Measurements from ENCODE around the gene SNRPA1.

SNRPA1 gene

DNA sequence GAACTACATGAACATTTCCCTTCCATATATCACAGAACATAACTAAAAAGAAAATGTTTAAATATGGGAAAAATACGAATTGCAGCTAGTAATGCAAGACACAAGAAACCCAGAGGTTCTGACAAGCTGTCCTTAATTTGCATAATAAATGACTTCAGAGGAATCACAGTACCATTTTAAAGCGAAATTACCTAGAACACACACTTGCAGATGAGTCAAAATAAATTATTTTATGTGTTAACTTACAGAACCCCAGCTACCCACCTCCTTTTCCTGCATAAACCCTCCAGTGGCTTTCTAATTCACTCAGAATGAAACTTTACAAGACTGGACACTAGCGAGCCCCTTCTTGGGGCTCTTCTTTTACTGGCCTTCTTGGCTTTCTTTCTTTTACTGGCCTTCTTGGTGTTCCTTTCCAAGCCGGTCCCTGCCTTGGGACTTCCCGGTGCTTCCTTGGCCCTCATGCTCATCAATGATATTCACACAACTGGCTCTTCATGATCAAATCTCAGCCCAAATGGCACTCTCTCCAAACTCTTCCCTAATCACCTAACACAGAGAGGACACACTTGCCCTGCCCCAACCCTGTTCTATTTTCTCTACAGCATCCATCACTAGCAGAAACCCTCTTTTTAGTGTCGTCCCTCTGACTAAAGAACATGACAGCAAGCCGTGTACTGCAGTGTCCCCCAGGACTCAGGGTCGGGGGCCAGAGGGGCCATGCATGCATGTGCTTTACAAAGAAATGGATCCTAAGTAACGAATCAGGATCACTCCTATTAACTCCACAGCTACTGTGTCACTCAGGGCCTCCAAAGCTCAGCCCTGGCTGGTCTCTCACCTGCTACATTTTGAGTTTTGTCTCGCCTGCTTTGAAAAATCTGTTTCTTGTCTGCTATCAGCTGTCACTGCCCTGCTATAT lies 48.0 kb downstream of the SNRPA1 start:
- DNase-seq, result no peak
- Histone ChIP-seq H3K27me3 (no peaks in the 10 kb centered on the region), H3K9me3 (no peaks in the 10 kb centered on the region), H3K4me1 (peaks cover 5% of the 10 kb centered on the region), H3K4me3 (ENCODE audit: low read depth, low read length) (0 out of 2 replicates have a peak overlapping the region, but pooled peaks have one; percentile 5), H3K36me3 (peaks cover 41% of the 10 kb centered on the region)
- TF ChIP-seq, protein P1, sequence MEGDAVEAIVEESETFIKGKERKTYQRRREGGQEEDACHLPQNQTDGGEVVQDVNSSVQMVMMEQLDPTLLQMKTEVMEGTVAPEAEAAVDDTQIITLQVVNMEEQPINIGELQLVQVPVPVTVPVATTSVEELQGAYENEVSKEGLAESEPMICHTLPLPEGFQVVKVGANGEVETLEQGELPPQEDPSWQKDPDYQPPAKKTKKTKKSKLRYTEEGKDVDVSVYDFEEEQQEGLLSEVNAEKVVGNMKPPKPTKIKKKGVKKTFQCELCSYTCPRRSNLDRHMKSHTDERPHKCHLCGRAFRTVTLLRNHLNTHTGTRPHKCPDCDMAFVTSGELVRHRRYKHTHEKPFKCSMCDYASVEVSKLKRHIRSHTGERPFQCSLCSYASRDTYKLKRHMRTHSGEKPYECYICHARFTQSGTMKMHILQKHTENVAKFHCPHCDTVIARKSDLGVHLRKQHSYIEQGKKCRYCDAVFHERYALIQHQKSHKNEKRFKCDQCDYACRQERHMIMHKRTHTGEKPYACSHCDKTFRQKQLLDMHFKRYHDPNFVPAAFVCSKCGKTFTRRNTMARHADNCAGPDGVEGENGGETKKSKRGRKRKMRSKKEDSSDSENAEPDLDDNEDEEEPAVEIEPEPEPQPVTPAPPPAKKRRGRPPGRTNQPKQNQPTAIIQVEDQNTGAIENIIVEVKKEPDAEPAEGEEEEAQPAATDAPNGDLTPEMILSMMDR (IDR thresholded peaks at IDR 0.05; ENCODE audit: low read depth, low read length), result no peak

DNA sequence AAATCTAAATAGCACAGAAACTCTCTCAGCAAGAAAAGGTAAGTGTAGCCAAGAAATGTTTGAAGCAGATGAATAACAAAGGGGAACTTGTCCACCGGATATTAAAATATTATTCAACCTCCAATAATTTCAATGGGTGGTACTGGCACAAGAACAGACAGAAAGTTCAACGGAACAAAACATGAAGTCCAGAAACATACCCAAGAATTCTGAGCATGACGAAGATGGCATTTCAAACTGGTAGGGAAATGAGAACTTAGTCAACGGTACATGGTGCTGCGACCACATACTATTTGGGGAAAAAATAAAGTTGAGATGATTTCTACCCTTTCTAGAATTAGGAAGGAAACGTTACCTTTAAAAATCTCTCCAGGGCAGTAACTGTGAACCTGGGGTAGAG lies 48.7 kb downstream of the SNRPA1 start:
- TF ChIP-seq, protein P1 (IDR thresholded peaks at IDR 0.05; ENCODE audit: low read depth, low read length), result no peak
- no peaks in the 10 kb centered on the region for H3K9me3 ChIP-seq
- no peak for DNase-seq
- H3K4me3 ChIP-seq (ENCODE audit: low read depth, low read length), result no peak overlapping the region
- H3K4me1 ChIP-seq, result peaks cover 5% of the 10 kb centered on the region
- no peaks in the 10 kb centered on the region for H3K27me3 ChIP-seq
- peaks cover 46% of the 10 kb centered on the region for H3K36me3 ChIP-seq

DNA sequence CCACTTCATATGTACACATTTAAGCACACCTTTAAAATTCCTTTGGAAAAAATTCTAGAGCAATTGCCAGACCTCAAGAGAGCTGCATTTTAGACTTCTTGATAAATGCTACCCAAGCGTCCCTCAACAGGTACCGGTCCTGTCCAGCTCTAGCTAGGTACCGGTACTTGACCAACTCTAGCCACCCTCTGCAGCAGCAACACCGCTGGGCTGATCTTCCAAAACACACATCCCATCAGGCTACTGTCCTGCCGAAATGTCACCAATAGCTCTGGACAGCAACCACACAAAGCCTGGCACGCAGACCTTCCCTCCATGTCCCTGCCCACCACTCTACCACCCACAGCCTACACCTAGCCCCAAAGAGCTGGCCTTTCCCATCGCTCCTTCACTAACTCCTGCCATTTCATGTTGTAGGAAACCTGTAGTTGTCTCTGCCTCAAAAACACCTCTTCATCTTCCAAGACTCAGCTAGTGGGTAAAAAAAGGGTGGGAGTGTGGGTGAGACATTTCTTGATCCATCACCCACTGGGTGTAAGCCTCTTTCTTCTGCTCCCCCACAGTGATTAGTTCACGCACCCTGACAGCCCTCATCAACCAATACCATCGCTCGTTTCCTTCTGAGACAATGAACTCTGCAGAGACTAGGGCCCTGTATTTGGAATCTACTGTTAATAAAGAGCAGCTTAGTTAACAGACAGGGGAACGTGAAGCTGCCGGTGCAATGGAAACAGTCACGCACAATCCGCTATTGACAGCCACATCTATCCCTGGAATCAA lies 50.0 kb downstream of the SNRPA1 start:
- Histone ChIP-seq H3K4me3 (ENCODE audit: low read depth, low read length) (no peak overlapping the region), H3K27me3 (no peaks in the 10 kb centered on the region), H3K36me3 (peaks cover 49% of the 10 kb centered on the region), H3K9me3 (no peaks in the 10 kb centered on the region), H3K4me1 (peaks cover 5% of the 10 kb centered on the region)
- TF ChIP-seq, protein P1 (IDR thresholded peaks at IDR 0.05; ENCODE audit: low read depth, low read length), result no peak
- no peak for DNase-seq

DNA sequence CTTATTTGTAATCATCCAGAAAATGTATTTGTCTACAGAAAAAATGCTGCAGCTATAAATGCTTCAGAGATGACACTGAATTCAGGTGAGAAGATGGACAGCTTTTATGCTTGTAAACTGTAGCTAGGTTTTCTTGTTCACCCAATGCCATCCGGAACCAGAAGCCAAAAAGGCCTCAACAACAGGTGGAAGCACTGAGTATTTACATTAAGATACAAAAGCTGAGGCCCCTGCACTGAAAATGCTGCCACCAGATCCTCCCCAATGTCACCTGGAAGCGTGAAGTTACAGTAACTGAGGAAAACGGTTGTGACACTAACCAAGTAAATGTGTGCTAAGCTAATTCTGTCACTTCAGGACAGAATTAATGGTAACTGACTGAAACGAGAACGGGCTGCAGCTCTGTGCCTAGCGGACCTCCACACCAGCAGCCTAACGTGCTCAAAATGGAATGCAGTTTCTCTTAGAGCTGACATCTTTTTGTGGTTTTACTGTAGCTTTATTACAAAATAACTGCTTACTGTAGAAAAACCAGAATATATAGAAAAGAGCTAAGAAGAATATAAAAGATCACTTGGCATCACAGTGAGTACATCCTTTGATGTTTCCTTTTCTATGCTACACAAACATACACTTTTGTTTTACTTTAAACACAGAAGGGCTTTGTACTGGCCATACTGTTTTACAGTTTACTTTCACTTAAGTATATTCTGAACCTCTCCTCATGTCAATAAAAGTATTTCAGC lies 50.8 kb downstream of the SNRPA1 start:
- Histone ChIP-seq H3K4me3 (ENCODE audit: low read depth, low read length) (no peak overlapping the region), H3K27me3 (no peaks in the 10 kb centered on the region), H3K4me1 (peaks cover 5% of the 10 kb centered on the region), H3K9me3 (no peaks in the 10 kb centered on the region), H3K36me3 (peaks cover 49% of the 10 kb centered on the region)
- no peak for DNase-seq
- TF ChIP-seq, protein P1 (IDR thresholded peaks at IDR 0.05; ENCODE audit: low read depth, low read length), result no peak

DNA sequence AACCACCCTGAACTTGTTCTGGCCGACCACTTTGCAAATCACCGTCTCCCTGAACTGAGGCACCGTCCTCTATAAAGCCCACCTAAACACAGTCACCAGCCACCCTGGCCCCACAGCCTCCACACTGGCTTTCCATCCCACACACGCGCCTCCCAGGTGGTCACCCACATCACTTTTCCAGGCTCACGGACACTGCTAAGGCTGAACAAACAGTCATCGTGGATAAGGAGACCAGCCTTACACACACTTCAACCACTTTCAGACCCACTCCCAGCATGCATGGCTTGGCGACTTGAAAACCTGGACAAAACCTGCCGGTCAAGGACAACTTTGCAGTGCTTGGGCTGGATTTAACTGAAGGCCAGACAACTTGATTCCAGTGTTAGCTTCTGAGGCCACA lies 51.6 kb downstream of the SNRPA1 start:
- peaks cover 5% of the 10 kb centered on the region for H3K4me1 ChIP-seq
- DNase-seq, result no peak
- H3K27me3 ChIP-seq, result no peaks in the 10 kb centered on the region
- H3K36me3 ChIP-seq, result peaks cover 50% of the 10 kb centered on the region
- TF ChIP-seq, protein P1 (IDR thresholded peaks at IDR 0.05; ENCODE audit: low read depth, low read length), result no peak
- no peak overlapping the region for H3K4me3 ChIP-seq (ENCODE audit: low read depth, low read length)
- no peaks in the 10 kb centered on the region for H3K9me3 ChIP-seq

All from BE2C (cell line).